HepG2 (cell line): Measurements from ENCODE around the gene SGPL1. TPM values are rescaled to one million over a fixed set of nuclear protein-coding genes. Genes with fewer than 3 reads are reported as not detected.

Experiments
- ATAC-seq: fragments of 200-7000 bp; cut with Tn5 transposase; 3 replicates; pipeline ENCODE4 v1.9.1; 2020; ENCODE audit warnings: mild to moderate bottlenecking, moderate library complexity
- BruUV-seq: library from RNA; stranded (reverse); fragments of 400-500 nt; replicated peaks from 2 replicates; lab custom pipeline; 2021; lab: Mats Ljungman, UMichigan
- CTCF ChIA-PET: fragments of 300-600 bp; formaldehyde crosslinking; extraction: SDS; loops from one replicate; lab custom pipeline; 2021; ENCODE audit warnings: low total read pairs, inconsistent platforms, low intra/inter-chr PET ratio; lab: Yijun Ruan, JAX
- POLR2A ChIA-PET: fragments of 350-600 bp; sonication (Branson Sonifier 250); formaldehyde crosslinking; loops from one replicate; lab custom pipeline; 2020; ENCODE audit warnings: antibody characterized with exemption, inconsistent platforms; lab: Yijun Ruan, JAX
- DNase-seq: peaks from one replicate; pipeline ENCODE4 v3.0.0-alpha.2; 2015; ENCODE audit warnings: low spot score
- FAIRE-seq: peaks from 3 replicates; lab custom pipeline; 2011; peaks lifted over from hg19 to GRCh38; lab: Jason Lieb, UNC
- H2AFZ ChIP-seq: one replicate; pipeline ENCODE4 v1.6.1; 2011; ENCODE audit warnings: low read length, inconsistent platforms
- H3K27ac ChIP-seq: fragments of 300-600 bp; 3 replicates; pipeline ENCODE4 v1.8.0; 2011; ENCODE audit warnings: mixed run types, mild to moderate bottlenecking, mixed read lengths, low read length, inconsistent platforms; ENCODE audit not compliant: insufficient read depth; ENCODE audit errors: extremely low read length
- H3K27me3 ChIP-seq, 2 experiments: fragments of 200-600 bp in 1 of 2; 2 replicates in 1 of 2; 3 replicates in 1 of 2; pipeline versions ENCODE4 v1.6.0 to v1.8.0; 2011; ENCODE audit warnings: low read length in 2 of 2, mild to moderate bottlenecking in 2 of 2, moderate library complexity in 2 of 2, inconsistent platforms in 1 of 2; ENCODE audit not compliant: insufficient read depth in 2 of 2, control insufficient read depth in 1 of 2
- H3K36me3 ChIP-seq, 2 experiments: fragments of 200-600 bp in 1 of 2; replicated peaks in 1 of 2; 2 replicates in 1 of 2; 3 replicates in 1 of 2; pipeline versions ENCODE4 v1.5.1 to v1.8.0; 2011; ENCODE audit warnings: low read length in 2 of 2, inconsistent platforms in 1 of 2; ENCODE audit not compliant: insufficient read depth in 2 of 2, control insufficient read depth in 1 of 2
- H3K4me1 ChIP-seq: 2 replicates; pipeline ENCODE4 v1.5.1; 2012; ENCODE audit warnings: low read length, inconsistent platforms; ENCODE audit not compliant: insufficient read depth
- H3K4me2 ChIP-seq: 2 replicates; pipeline ENCODE4 v1.6.0; 2011; ENCODE audit warnings: low read depth, low read length, inconsistent platforms
- H3K4me3 ChIP-seq, 3 experiments: fragments of 200-600 bp in 1 of 3; sonication (generic), shearing (Covaris generic) in 1 of 3; replicated peaks in 1 of 3; 2 replicates each; pipeline ENCODE4 v1.5.1; 2011 to 2016; ENCODE audit warnings: low read length in 3 of 3, inconsistent platforms in 2 of 3, low read depth in 2 of 3, mild to moderate bottlenecking in 2 of 3, control low read depth in 1 of 3, mixed read lengths in 1 of 3; ENCODE audit not compliant: insufficient read depth in 1 of 3
- H3K79me2 ChIP-seq: one replicate; pipeline ENCODE4 v1.6.1; 2011; ENCODE audit warnings: low read length, inconsistent platforms; ENCODE audit not compliant: insufficient read depth
- H3K9ac ChIP-seq: 2 replicates; pipeline ENCODE4 v1.6.0; 2011; ENCODE audit warnings: mild to moderate bottlenecking, low read depth, low read length, inconsistent platforms; ENCODE audit not compliant: insufficient read depth
- H3K9me3 ChIP-seq: 2 replicates; pipeline ENCODE4 v1.5.1; 2012; ENCODE audit warnings: mild to moderate bottlenecking, low read length
- H4K20me1 ChIP-seq: 2 replicates; pipeline ENCODE4 v1.6.0; 2011; ENCODE audit warnings: inconsistent platforms, mild to moderate bottlenecking, low read length, moderate library complexity; ENCODE audit not compliant: insufficient read depth
- AGO1 ChIP-seq: fragments of 200-400 bp; formaldehyde crosslinking; IDR thresholded peaks from 2 replicates; pipeline ENCODE4 v1.6.1; 2017; ENCODE audit warnings: mild to moderate bottlenecking, low read depth, low read length, moderate library complexity; ENCODE audit not compliant: poor library complexity, severe bottlenecking
- GATAD1 ChIP-seq: IDR thresholded peaks from 2 replicates; pipeline ENCODE4 v1.6.1; 2016; ENCODE audit warnings: missing genetic modification reagents, missing compliant biosample characterization
- JUNB ChIP-seq: sonication (generic); formaldehyde crosslinking; IDR thresholded peaks from 2 replicates; pipeline ENCODE4 v1.8.0; 2022; ENCODE audit warnings: missing genetic modification reagents, mild to moderate bottlenecking, borderline replicate concordance
- KDM5A ChIP-seq: fragments of 200-600 bp; sonication (generic); IDR thresholded peaks from 2 replicates; pipeline ENCODE4 v1.7.0; 2018; ENCODE audit warnings: antibody characterized with exemption, mild to moderate bottlenecking, low read length, borderline replicate concordance
- KLF15 ChIP-seq: sonication (generic); formaldehyde crosslinking; IDR thresholded peaks from 2 replicates; pipeline ENCODE4 v1.8.1; 2023; ENCODE audit warnings: borderline replicate concordance, mild to moderate bottlenecking, inconsistent platforms, missing genetic modification reagents, mixed read lengths
- MAFF ChIP-seq: IDR thresholded peaks from 2 replicates; pipeline ENCODE4 v1.6.1; 2011; ENCODE audit warnings: low read depth, low read length, improper control_type of control experiment
- MAFK ChIP-seq, 2 experiments: IDR thresholded peaks in 1 of 2; conservative IDR thresholded peaks in 1 of 2; 2 replicates each; pipeline ENCODE4 v1.6.1; 2011; ENCODE audit warnings: improper control_type of control experiment in 2 of 2, low read length in 2 of 2
- SP4 ChIP-seq: sonication (generic); formaldehyde crosslinking; IDR thresholded peaks from 2 replicates; pipeline ENCODE4 v1.8.1; 2023; ENCODE audit warnings: mild to moderate bottlenecking, missing genetic modification reagents
- TOPORS ChIP-seq: sonication (generic); formaldehyde crosslinking; IDR thresholded peaks from 2 replicates; pipeline ENCODE4 v1.8.0; 2023; ENCODE audit warnings: mild to moderate bottlenecking, missing genetic modification reagents
- ZMYM2 ChIP-seq: sonication (generic); formaldehyde crosslinking; IDR thresholded peaks from 2 replicates; pipeline ENCODE4 v1.8.0; 2022; ENCODE audit warnings: mild to moderate bottlenecking, missing genetic modification reagents
- ZNF354B ChIP-seq: sonication (generic); formaldehyde crosslinking; IDR thresholded peaks from 2 replicates; pipeline ENCODE4 v1.8.0; 2022; ENCODE audit warnings: mild to moderate bottlenecking, missing genetic modification reagents
- ZSCAN9 ChIP-seq: IDR thresholded peaks from 2 replicates; pipeline ENCODE4 v1.6.1; 2016; ENCODE audit warnings: borderline replicate concordance
- WGBS: methylation state at CpG from one replicate; pipeline ENCODE4 v1.1.6; 2017; ENCODE audit warnings: low lambda C conversion rate; 5-methylcytosine and 5-hydroxymethylcytosine counted together
- in situ Hi-C: cut with HindIII; loops from 2 replicates; pipeline ENCODE4 v1.10.0; 2017; ENCODE audit warnings: low pct_unique_long_range_greater_than_20kb; ENCODE audit not compliant: extremely low pct_ligation_motif_present
- intact Hi-C: fragments of 100-400 bp; cut with micrococcal nuclease; formaldehyde crosslinking; loops from one replicate; pipeline ENCODE4 v1.10.0; 2022; ENCODE audit not compliant: unreplicated experiment
- polyA plus RNA-seq, 8 experiments: library from polyadenylated mRNA; depleted of rRNA in 3 of 8; stranded (reverse) in 7 of 8; unstranded in 1 of 8; fragments of >200 nt; fragmentation: Illumina TruSeq in 4 of 8; extraction: Trizol in 4 of 8; gene quantifications; 2 replicates each; pipeline versions ENCODE4 v1.2.1 to v1.2.3, GENCODE V29; 2011 to 2016; ENCODE audit warnings: low read depth in 4 of 8, missing spikeins in 1 of 8, mixed read lengths in 1 of 8; ENCODE audit not compliant: insufficient read depth in 1 of 8
- total RNA-seq, 5 experiments: library from RNA; depleted of rRNA; stranded (reverse); fragments of >200 nt; fragmentation: Illumina TruSeq; extraction: Trizol; gene quantifications; 2 replicates each; pipeline ENCODE4 v1.2.3, GENCODE V29; 2016; ENCODE audit warnings: low read depth in 1 of 5
- TF ChIP-seq, protein P1 (sequence below): sonication (generic); formaldehyde crosslinking; IDR thresholded peaks from 2 replicates; pipeline ENCODE4 v1.8.1; 2023; ENCODE audit warnings: missing genetic modification reagents, inconsistent platforms, borderline replicate concordance
- TF ChIP-seq, protein P2 (sequence below): sonication (generic); formaldehyde crosslinking; conservative IDR thresholded peaks from 2 replicates; pipeline ENCODE4 v1.8.0; 2022; ENCODE audit warnings: mild to moderate bottlenecking, moderate library complexity, missing genetic modification reagents

Gene SGPL1
- total and polyA plus RNA-seq, 2 of the 13 experiments (the other 11 are each of a cell fraction or from before 2014, with no cell fraction given) = 17.6 to 25.0 TPM

DNA sequence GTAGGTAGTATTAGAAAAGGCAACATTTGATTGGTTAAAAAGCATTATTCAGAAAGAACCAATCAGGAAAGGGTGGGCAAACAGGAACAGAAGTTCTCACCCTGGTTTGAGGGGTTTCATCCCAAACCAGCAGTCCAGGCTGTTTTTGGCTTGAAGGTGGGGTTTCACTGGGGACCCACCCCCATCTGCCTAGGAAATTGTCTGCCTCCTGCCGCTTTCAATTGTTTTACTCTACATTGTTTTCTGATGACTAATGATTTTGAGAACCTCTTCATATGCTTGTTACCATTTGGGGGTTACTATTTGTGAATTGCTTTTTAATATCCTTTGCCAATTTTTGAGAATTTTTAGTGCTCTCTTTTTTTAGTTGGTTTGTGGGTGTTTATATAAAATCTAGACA, 75.9 kb downstream of the SGPL1 start:
- Histone ChIP-seq H3K9me3 (no peaks in the 10 kb centered on the region), H3K4me1 (peaks cover 49% of the 10 kb centered on the region), H3K9ac (no peak overlapping the region), H3K4me3 (no peak overlapping the region), H2AFZ (no peak overlapping the region), H3K27me3 (peaks cover 0 to 8% of the 10 kb centered on the region in 2 experiments; a peak in 3 of 5 replicates), H3K4me2 (no peak overlapping the region; the same call in 1 of the 2 replicates), H3K36me3 (0 out of 5 replicates have a peak, but pooled peaks cover 0 to 1% of the 10 kb centered on the region in 2 experiments), H4K20me1 (peaks cover 3% of the 10 kb centered on the region; the same call in 1 of the 2 replicates), H3K27ac (no peak overlapping the region), H3K79me2 (peaks cover 11% of the 10 kb centered on the region)
- intact Hi-C loops = no loop called here
- no TSS peak for BruUV-seq
- FAIRE-seq = no peak
- DNase-seq = no peak
- WGBS = 83% methylated on average over 1 of the region's 1 CpG
- in situ Hi-C loops = no loop called here
- POLR2A ChIA-PET = no interaction called here
- TF ChIP-seq, protein P1, sequence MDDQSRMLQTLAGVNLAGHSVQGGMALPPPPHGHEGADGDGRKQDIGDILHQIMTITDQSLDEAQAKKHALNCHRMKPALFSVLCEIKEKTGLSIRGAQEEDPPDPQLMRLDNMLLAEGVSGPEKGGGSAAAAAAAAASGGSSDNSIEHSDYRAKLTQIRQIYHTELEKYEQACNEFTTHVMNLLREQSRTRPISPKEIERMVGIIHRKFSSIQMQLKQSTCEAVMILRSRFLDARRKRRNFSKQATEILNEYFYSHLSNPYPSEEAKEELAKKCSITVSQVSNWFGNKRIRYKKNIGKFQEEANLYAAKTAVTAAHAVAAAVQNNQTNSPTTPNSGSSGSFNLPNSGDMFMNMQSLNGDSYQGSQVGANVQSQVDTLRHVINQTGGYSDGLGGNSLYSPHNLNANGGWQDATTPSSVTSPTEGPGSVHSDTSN (CRISPR knock-in tag) = no peak
- no peak for TF ChIP-seq KDM5A
- TF ChIP-seq SP4 (CRISPR knock-in tag) = no peak
- no peak for TF ChIP-seq GATAD1 (CRISPR knock-in tag)
- TF ChIP-seq ZSCAN9 (CRISPR knock-in tag) = no peak
- no peak for TF ChIP-seq TOPORS (CRISPR knock-in tag)
- no peak for TF ChIP-seq AGO1
- no peak for TF ChIP-seq KLF15 (CRISPR knock-in tag)
- TF ChIP-seq MAFF = 0 out of 2 replicates have a peak, but pooled peaks have one; percentile 37
- TF ChIP-seq ZNF354B (CRISPR knock-in tag) = no peak
- TF ChIP-seq JUNB (CRISPR knock-in tag) = no peak
- peak; percentile 53 to 61 for TF ChIP-seq MAFK (conservative IDR thresholded peaks at IDR 0.05 in 1 of 2, IDR thresholded peaks at IDR 0.05 in 1 of 2; ENCODE audit: low read length in 2 of 2)
- TF ChIP-seq, protein P2, sequence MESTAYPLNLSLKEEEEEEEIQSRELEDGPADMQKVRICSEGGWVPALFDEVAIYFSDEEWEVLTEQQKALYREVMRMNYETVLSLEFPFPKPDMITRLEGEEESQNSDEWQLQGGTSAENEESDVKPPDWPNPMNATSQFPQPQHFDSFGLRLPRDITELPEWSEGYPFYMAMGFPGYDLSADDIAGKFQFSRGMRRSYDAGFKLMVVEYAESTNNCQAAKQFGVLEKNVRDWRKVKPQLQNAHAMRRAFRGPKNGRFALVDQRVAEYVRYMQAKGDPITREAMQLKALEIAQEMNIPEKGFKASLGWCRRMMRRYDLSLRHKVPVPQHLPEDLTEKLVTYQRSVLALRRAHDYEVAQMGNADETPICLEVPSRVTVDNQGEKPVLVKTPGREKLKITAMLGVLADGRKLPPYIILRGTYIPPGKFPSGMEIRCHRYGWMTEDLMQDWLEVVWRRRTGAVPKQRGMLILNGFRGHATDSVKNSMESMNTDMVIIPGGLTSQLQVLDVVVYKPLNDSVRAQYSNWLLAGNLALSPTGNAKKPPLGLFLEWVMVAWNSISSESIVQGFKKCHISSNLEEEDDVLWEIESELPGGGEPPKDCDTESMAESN (CRISPR knock-in tag) = no peak
- no peak for TF ChIP-seq ZMYM2 (CRISPR knock-in tag)
- TF ChIP-seq, all 625 proteins: peak for 2
- CTCF ChIA-PET = no interaction called here
- ATAC-seq = no peak
